GM19452 (cell line): ENCODE results near the gene NLRP1.

Experiments used
- ATAC-seq: cut with Tn5 transposase; IDR thresholded peaks from one replicate; pipeline ENCODE4 v1.9.1; 2021; ENCODE audit not compliant: unreplicated experiment

The NLRP1 gene

DNA sequence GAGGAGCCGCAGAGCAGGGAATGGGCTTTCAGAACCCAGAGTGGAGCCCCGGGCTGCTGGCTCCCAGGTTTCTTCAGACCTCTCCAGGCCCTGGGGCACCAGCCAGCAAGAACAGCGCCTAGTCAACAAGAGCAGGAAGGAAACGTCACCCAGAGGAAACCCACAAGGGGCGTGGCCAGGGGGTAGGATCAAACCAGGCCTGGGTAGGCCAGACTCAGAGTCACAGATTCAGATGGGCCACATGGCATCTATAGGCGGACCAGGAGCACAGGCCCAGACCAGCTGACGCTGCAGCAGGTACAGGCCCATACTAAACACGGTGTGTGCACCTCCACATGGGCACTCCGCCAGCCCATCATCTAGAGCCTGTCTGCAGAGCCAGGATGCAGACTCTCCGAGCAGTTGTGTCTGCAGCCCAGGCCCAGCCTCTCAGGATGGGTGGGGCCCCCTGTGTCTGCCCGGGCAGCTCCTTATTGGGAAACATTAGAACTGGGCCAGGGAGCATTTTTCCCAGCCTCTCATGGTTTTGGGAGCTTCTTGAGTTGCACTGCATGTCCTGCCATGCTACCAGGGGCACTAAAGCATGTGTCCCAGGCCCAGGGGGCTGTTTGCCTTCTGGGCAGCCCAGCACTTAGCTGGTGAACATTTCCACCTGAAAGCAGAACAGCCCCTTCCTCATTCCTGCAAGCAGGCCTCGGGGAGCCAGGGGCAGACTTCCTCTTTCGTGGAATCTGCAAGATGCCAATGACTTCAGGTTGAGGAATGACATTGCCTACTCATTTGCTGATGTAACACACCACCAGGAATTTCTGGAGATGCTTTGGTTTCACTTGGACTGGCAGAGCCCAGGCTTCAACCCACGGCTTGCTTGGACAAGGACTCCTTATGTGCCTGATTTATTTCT lies at the start of gene NLRP1:
NLRP1 (minus strand) TSS at position 127 of the 904 bp plus-strand sequence. CDS start 552 bp downstream, outside the sequence.
- peak; percentile 83 for ATAC-seq

DNA sequence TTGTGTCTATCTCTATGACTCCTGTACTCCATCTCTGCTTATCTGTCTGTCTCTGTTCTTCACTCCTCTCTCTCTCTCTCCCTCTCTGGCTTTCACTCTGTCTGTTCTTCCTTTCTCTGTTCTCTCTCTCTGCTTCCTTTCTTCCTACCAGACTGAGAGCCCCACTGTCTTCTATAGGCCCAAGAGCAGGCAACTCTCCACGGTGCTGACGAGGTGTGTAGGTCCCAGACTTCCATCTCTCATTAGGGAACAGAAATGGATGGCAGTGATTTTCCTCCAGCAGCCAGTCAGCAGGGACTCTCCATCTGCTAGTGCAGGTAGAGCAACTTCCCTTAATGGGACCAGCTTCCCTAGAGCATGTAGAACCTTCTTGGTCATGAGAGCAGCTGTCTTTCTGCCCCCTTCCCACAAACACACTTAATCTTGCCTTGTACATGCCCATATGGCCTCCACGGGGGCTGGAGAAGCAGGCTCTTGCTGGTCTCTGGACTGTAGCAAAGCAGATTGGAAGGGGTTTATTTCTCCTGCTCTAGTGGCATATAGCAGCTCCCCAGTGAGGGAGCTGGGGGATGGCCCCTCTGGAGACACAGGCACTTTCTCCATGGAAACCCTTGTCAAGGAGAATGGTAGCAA lies 47.8 kb upstream of the NLRP1 start:
- ATAC-seq = no peak

DNA sequence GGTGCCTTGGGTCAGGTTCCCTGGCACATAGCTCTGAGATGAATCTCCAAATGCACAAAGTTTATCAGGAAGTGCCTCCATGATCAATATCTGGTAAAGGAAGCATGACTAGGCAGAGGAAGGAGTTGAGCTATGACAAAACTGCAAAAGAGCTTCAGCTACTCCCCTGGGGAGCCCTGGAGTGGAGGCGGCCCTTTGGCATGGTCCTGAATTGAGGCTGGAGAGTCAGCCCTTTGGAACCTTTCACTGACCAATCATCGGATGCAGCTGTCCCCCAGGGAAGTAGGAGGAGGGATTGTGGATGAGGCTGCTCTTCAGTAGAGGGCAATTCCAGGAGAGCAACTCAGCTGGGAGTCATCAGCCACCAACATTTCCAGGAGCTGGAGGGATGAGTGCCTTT lies 46.1 kb upstream of the NLRP1 start:
- no peak for ATAC-seq

DNA sequence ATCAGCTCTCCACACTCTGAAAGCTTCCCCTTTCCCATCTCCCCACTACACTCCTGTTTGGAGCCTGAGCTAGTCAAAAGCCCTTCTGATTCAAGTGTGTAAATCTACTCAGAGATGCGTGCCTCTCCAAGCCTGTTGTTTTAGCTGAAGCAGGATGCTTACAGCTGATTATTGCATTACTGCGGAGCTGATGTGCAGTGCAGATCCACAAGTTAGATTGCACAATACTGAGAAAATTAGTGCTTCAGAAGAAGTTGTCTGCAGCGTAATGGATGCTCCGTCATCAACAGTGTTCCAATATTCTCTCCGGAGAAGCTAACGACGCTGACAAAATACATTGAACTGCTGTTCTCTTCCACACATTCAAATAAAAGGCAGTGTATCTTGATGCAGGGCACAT lies 44.8 kb upstream of the NLRP1 start:
- ATAC-seq = no peak

DNA sequence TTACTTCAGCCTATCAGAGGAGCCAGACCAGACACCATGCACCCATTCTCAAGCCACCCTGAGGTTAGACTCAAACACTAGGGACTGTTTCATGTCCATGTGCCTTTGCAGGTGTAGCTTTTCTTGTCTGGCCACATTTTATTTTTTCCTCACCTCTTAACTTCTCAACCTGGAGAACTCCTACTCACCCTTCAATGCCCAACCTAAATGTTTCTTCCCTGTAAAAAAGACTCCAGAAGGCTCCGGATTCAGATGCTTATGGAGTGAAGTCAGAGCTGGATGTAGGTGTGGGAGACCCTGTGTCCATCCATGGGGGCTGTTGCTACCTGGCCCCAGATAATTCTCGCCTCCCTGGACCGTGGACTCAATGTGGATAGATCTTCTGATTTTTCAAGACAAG lies 44.0 kb upstream of the NLRP1 start:
- ATAC-seq = no peak

DNA sequence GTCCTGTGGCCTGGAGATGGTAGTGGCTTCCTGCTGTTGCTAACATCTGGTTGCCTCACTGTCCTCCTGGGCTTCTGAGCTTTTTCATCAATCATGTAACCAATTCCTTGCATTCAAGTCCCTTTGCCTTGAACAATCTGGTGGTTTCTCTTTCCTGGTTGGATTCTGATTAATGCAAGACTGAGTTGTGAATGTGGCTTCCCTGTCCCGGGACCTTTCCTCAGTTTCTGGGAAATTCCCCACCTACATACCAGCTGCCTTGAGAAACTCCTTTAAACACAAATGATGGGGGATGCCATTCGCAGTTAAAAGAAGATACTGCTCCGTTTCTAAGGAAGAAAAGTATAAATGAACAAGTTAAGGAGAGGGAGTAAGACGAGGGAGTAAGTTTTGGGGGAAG lies 39.9 kb upstream of the NLRP1 start:
- no peak for ATAC-seq

DNA sequence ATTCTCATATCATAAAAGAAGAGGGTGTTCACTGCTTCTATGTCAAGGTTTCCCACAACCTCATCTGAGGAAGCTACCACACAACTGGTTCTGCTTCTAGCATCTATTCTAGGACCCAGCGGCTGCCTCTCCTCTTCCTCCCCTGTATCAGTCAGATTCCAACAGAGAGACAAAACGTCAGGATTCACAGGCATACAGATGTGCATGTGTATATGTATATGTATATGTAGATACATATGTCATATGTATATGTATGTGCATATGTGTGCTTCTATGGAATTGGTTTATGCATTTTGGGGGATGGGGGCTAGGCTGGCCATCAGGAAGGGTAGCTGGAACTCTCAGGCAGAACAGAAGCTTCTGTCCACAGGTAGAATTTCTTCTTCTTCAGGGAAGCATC lies 37.4 kb upstream of the NLRP1 start:
- no peak for ATAC-seq

DNA sequence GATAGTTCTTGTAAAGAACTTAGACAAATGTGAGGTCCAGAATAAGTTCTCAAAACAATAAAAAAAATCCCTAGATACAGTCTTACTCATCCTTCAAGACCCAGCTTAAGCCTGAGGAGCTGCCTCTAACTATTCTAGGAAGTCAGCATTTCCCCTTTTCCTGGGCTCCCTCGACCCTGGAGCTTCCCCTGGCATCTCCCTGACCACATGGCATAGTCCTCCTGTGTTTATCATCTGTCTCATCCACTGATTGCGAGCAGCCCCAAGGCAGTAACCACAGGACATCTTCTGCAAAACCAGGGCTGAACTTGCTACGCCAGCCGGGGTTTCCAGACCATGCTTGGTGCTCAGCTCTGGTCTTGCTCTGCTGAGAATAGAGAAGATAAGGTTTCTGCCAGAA lies 36.7 kb upstream of the NLRP1 start:
- ATAC-seq = no peak

DNA sequence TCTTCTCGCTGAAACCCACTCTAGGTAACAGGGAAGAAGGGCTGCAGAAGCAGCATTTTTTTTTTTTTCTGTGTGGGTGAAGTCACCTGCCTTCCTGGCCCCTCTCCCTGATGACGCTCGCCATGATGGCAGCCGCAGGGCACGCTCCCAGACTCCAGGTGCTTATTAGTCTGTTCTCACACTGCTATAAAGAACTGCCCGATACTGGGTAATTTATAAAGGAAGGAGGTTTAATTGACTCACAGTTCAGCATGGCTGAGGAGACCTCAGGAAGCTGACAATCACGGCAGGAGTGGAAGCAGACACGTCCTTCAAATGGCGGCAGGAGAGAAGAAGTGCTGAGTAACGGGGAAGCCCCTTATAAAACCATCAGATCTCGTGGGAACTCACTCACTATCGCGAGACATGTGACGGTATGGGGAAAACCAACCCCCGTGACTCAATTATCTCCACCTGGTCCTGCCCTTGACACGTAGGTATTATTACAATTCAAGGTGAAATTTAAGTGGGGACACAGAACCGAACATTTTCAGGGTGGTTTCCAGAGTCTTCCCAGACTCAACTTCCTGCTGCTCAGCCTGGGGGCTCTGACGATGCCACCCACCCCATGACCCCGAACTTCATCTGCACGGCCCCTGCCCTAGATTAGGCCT lies 34.9 kb upstream of the NLRP1 start:
- ATAC-seq = no peak

DNA sequence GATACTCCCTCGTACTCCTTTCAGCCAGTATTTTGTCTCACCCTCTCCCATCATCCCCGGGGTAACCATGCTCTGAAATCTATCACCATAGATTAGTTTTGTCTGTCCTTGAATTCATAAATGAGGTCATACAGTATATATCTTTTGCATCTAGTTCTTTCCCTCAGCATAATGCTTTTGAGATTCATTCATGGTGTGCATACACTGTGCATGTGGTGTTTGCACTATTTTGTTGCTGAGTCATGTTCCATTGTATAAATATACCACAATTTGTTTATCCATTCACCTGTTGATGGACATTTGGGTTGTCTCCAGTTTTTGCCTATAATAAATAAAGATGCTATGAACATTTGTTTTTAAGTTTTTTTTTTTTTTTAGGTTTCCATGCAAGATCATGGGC lies 34.2 kb upstream of the NLRP1 start:
- ATAC-seq = no peak

DNA sequence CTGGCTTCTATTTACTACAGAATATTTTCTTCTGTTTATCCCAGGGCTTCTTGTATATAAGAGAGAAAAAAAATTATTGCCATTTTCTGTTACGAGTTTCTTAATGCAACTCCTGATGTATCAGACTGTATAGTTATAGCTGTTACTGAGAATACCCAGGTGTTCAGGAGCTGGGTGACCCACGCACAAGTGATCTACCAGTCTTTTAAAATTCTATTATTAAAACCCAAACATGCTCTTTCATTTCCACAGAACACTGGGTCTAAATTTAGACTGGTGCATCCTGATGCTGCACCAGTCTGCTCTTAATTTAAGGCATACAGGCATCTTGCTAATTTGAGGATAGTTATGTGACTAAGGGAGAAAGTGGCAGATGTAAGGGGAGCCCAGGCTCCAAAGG lies 31.2 kb upstream of the NLRP1 start:
- no peak for ATAC-seq

DNA sequence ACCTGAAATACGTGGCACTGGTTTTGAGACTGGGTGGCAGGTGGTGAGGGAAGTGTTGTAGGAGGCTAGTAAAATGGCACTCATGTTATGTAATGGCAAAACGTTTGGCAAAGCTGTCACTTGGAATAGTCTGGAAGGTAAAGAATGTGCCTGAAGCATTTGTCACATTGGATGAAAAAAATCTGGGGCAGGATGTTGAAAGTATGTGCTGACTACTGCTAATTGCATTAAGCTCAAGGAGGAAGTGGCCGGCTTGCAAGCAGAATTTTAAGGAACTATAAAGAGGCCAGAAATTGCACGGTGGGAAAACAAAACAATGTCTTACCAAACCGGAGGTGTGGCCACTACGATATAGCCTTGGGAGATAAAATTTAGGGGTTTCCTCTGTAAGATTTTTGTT lies 26.6 kb upstream of the NLRP1 start:
- no peak for ATAC-seq

DNA sequence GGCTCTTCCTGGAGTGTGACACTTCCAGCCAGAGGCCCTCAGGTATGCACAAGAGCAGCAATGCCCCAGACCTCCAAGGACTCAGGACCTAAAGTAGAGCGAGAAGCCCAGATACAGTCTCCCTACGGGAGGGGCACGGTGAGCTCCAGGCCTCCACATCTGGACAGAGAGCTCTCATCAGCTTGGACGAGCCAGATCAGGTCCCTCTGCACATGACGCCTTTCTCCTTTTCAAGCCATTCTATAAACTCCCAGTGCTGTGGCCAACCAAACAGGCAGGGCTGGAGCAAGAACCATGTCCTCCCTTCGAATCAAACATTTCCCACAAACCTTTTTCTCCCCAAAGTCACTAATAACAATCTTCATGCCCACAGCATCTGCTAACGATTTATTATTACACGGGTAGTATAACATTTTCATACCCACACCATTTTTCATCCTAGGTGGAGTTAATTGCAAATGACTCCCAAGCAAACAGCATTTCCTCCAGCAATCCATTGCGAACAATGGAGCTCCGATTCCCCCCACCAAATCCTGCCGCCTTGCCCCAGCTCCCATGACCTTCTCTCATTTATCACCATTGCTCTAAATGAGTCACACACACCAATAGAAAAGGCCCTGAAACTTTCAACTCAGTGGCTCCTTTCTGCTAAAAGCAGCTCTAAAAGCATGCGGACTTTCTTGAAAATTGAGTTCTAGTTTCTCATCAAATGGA lies 24.2 kb upstream of the NLRP1 start:
- ATAC-seq = no peak

DNA sequence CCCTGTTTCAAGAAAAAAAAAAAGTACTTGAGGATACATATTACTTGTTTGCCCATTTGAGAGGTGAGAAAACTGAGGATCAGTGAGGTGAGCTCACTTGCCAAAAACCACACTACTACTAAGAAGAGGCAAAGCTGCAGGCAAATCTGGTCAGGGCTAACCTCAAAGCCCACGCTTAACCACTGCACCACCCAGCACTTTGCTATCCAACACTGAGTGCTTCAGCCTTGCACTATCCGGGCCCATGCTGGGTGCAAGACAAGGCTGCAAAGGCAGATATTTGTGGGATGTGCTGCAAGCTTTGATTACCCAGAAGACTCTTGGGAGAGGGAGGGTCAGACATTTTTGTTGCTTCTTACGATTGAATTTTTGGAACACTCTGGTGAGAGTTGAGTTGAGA lies 23.6 kb upstream of the NLRP1 start:
- ATAC-seq = no peak

DNA sequence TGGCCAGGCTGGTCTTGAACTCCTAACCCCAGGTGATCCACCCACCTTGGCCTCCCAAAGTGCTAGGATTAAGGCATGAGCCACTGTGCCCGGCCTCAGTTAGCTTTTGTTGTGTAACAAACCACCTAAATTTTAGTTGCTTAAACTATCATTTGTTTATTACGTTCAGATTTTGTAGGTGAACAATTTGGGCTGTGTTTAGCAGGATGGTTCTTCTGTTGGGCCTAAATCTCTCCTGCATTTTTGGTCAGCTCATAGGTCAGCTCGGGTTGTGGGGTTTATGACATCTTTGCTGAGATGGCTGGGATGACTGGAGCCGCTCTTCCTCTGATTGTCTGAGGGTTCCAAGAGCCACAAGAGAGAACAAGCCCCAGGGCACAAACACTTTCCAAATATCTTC lies 21.1 kb upstream of the NLRP1 start:
- ATAC-seq = no peak

DNA sequence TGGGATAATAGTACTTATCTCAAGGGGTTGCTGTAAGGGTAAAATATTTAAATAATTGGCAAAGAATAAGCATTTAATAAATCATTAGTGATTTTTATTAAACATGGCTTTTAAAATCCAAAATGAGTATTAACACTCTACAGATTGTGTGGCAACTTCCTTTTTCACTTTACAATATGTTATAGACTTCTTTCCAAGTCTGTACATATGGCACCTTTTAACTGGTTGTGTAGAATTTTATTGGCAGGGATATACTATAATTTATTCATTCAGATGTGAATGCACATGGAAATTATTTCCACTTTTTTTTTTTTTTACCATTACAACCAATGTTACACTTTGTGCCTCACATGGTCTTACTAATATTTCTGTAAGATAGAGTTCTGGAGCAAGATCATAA lies 15.7 kb upstream of the NLRP1 start:
- no peak for ATAC-seq

DNA sequence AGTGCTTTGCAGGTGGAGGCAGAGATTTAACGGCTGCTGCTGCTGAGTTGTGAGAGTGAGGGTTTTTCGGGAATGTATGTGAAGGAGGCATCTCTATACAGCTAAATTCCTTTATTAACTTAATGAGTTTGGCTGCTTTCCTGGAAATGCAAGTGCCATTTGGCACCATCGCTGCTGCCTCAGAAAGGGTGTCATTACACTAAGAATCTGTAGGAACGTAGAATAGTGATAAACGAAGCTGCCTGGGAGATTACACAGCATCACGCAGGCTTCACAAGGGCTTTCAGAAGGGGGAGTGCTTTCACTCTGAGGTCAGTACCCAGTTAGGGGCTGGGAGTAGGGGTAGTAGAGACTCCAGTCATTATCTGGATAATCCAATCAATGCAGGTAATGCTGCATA lies 14.1 kb upstream of the NLRP1 start:
- ATAC-seq = no peak

DNA sequence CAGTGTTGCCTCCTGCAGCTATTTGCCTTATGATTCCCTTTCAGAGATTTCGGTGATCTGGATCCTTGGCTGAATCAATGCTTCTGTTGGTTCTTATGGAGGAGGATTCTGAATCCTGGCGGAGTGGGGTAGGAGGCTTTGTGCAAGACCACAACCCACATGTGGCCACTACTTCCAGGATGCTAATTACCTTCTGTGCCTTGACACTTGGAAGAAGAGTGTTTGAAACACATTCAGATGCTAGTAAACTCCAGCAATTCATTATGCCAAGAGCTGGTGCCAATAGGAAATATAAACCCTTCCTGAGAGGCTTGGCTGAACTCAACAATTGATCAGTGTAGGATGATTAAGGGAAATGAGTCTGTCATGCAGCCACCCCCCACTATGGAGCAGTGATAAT lies 12.1 kb upstream of the NLRP1 start:
- ATAC-seq = no peak

DNA sequence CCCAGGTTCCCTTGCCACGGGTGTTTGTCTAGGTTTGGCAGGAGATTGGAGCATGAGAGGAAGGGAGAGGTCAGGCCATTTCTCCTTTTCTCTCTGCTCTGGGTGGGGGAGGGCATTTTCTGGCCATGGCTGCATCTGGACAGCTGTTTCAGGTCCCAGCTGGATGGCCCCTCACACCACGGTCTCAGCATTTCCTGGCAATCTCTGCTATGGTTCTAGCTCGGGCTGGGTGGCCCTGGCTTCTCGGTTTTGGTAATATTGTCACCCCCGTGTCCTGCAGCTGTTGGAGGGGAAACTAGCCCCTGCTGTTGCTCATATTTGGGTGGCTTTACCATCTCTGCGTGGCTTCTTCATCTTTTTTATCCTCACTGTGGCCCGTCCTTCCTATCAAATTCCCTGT lies 11.5 kb upstream of the NLRP1 start:
- no peak for ATAC-seq

DNA sequence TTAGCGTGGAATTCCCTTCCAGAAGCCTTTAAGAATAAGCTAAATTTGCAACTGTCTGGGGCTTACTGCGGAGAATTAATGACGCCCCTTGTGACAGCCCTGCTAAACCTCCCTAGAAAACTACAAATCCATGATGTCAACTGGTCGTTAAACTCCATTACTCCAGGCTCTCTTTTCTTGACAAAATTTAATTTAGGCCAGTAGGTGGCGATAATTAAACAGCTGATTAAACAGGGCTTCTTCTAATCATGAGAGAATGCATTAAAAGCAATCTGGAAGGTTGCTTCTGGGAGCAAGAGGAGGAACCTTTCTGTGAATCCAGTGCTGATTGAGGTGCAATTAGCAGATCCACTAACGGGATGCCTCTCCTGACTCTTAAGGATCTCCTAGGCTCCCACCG lies 8.1 kb upstream of the NLRP1 start:
- ATAC-seq = no peak

DNA sequence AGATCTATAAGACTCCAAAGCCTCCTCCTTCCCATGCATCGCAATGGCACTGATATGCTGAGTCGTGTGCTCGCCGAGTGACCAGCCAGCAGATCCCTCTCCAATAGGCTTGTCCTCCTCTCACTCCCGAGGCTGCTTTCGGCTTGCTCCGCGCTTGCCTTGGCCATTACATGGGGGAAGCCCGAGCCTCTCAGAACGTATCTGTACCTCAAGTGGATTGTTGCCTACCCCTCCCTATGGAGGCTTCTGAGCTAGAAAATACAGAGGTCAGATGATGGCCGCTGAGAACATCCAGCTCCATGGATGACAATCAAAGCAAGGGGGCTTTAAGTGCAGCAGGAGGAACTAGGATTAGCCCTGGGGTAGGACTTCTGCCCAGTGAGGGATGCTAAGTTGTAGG lies 7.7 kb upstream of the NLRP1 start:
- ATAC-seq = no peak

DNA sequence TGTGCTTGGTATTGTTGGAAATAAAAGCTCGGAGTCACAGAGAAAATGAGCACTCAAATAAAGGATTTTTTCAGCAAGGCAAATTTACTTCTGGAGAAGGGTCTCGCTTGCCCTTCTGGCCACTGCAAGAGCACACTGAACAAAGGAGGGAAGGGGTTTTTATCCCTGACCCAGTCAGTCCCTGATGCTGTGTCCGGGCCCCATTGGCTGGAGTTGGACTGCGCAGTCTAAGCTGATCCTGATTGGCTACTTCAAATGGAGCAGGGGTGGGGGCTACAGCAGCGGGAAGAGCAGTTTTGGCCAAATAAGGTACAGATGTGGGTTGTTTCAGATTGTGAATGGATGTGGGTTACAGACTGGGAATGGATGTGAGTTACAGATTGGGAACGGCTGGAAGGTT lies 4.3 kb upstream of the NLRP1 start:
- no peak for ATAC-seq
